Small intestine (tissue), 7 donors: ENCODE results near the gene ENHO. TPM values are rescaled to one million over a fixed set of nuclear protein-coding genes. Genes with fewer than 3 reads are reported as not detected.

Experiments
- DNase-seq, 2 donors: peaks; one replicate each; pipeline versions ENCODE4 v3.0.0 to v3.0.0-alpha.2; 2013
- FAIRE-seq: peaks from 2 replicates; lab custom pipeline; 2012; peaks lifted over from hg19 to GRCh38; lab: Jason Lieb, UNC
- H3K27ac ChIP-seq, 3 donors: one replicate each; pipeline ENCODE4 v1.5.1; 2013; ENCODE audit warnings: low read length in 2 of 3, mild to moderate bottlenecking in 2 of 3, control low read depth in 1 of 3, inconsistent platforms in 1 of 3, low read depth in 1 of 3, moderate library complexity in 1 of 3
- H3K27me3 ChIP-seq, 3 donors: one replicate each; pipeline ENCODE4 v1.6.1; 2013; ENCODE audit warnings: low read length in 3 of 3, inconsistent platforms in 1 of 3; ENCODE audit not compliant: control insufficient read depth in 3 of 3, insufficient read depth in 3 of 3
- H3K36me3 ChIP-seq, 3 donors: one replicate each; pipeline ENCODE4 v1.6.1; 2013; ENCODE audit warnings: low read length in 3 of 3, inconsistent platforms in 1 of 3, low read depth in 1 of 3, mild to moderate bottlenecking in 1 of 3, moderate library complexity in 1 of 3; ENCODE audit not compliant: control insufficient read depth in 3 of 3, insufficient read depth in 2 of 3
- H3K4me1 ChIP-seq, 3 donors: one replicate each; pipeline ENCODE4 v1.6.1; 2013; ENCODE audit warnings: low read length in 2 of 3, inconsistent platforms in 1 of 3, low read depth in 1 of 3, mild to moderate bottlenecking in 1 of 3, moderate library complexity in 1 of 3; ENCODE audit not compliant: control insufficient read depth in 3 of 3, insufficient read depth in 2 of 3
- H3K4me3 ChIP-seq, 3 donors: one replicate each; pipeline ENCODE4 v1.5.1; 2013; ENCODE audit warnings: low read length in 3 of 3, control low read depth in 1 of 3, inconsistent platforms in 1 of 3, low read depth in 1 of 3, mild to moderate bottlenecking in 1 of 3, moderate library complexity in 1 of 3
- H3K9me3 ChIP-seq, 2 donors: one replicate each; pipeline ENCODE4 v1.6.1; 2013; ENCODE audit warnings: low read depth in 1 of 2, low read length in 1 of 2; ENCODE audit not compliant: control insufficient read depth in 2 of 2, insufficient read depth in 1 of 2
- WGBS, 3 donors: extraction: QIAGEN DNeasy Blood & Tissue Kit; methylation state at CpG; one replicate each; pipeline ENCODE4 v1.1.7; 2013; 5-methylcytosine and 5-hydroxymethylcytosine counted together
- polyA plus RNA-seq, 4 donors: library from polyadenylated mRNA; stranded (reverse) in 3 of 4; unstranded in 1 of 4; fragments of 200-250 nt in 3 of 4; fragments of 120-200 nt in 1 of 4; gene quantifications; one replicate each; pipeline versions ENCODE4 v1.2.1 to v1.2.3, GENCODE V29; 2013
- donor health status: healthy with polysubstance abuse.
- donor health status: control.
- donor health status: control.
- donor health status: Bipolar disorder and iron deficiency.
- donor health status: healthy.

ENHO gene
- polyA plus RNA-seq, 4 donors: 1.8 to 8.9 (median 5.1) TPM

DNA sequence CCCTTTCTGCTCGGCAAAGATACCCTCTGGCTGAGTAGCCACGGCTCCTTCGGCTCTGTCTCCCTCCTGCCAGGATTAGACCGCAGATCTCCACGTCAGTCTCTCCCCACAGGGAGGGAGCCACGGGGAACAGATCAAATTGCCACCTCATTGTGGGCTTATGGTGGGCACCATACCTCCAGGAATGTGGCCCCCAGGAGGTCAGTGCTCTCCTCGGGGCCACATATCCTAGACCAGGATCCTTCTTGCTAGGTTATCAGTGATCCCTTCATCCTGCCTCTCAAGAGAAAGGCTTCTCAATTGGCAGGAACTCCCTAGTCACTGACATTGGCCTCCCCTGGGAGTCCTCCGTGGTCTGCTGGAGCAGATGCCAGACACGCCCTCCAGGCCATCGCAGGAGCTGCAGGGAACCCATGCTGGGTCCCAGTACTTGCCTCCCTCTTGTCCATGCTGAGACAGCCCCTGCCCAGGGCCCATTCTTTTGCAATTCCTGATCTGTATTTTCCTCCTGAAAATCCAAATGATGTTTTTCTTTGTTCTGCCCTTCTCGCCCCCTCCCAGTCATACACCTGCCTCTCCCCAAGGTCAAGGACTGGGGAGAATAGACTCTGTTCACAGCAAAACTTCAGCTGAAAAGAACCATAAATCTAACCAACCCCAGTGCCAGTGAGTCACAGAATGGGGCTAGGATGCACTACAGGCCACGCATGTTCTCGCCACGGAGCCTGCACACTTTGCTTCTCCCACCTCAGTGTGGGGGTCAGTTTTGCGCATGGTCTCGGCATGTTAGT lies 31.6 kb upstream of the ENHO start:
- WGBS, 3 donors: 50 to 72% (median 52%) methylated on average over 16 of the region's 16 CpGs
- peaks cover 0 to under 1% (median 0%) of the 10 kb centered on the region in 3 donors for H3K4me1 ChIP-seq
- no peak for FAIRE-seq
- no peak for DNase-seq
- no peak overlapping the region for H3K27ac ChIP-seq
- H3K9me3 ChIP-seq: no peaks in the 10 kb centered on the region
- H3K4me3 ChIP-seq: no peak overlapping the region
- peaks cover 0 to 48% (median 4%) of the 10 kb centered on the region in 3 donors for H3K27me3 ChIP-seq
- H3K36me3 ChIP-seq: peaks cover 0 to 8% (median 0%) of the 10 kb centered on the region in 3 donors

GRCh38 chr9:34553511-34554021 lies 30.8 kb upstream of the ENHO start:
- peaks cover 0 to 40% (median 4%) of the 10 kb centered on the region in 3 donors for H3K27me3 ChIP-seq
- H3K4me3 ChIP-seq: no peak overlapping the region
- FAIRE-seq (no peak), DNase-seq (no peak)
- H3K27ac ChIP-seq: no peak overlapping the region
- H3K9me3 ChIP-seq: no peaks in the 10 kb centered on the region
- WGBS, 3 donors: 83 to 87% (median 84%) methylated on average over 18 of the region's 18 CpGs
- peaks cover 0 to 8% (median 0%) of the 10 kb centered on the region in 3 donors for H3K36me3 ChIP-seq
- no peaks in the 10 kb centered on the region for H3K4me1 ChIP-seq

GRCh38 chr9:34552986-34553385 lies 30.2 kb upstream of the ENHO start:
- DNase-seq: no peak
- WGBS, 3 donors: 87 to 94% (median 93%) methylated on average over 2 of the region's 2 CpGs

DNA sequence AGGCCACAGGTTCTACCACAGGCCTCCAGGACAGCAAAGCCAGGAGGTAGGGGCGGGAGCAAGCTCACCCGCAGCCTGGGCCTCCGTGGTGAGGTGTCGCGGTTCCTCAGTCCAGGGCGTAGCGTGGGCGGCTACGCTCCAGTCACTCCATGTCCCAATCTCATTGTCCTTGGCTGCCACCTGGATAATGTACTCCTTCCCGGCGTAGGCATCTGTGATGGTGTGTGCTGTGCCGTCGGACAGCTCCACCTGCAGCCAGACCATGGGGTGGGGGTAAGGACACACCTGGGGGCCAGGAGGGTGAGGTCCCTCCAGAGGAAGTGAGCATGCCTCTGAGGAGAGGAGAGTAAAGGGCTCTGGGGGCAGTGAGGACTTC lies 29.8 kb upstream of the ENHO start:
- no peak for FAIRE-seq
- Histone ChIP-seq H3K4me3 (no peak overlapping the region), H3K9me3 (no peaks in the 10 kb centered on the region), H3K27me3 (peaks cover 0 to 35% (median 4%) of the 10 kb centered on the region in 3 donors), H3K4me1 (no peaks in the 10 kb centered on the region), H3K36me3 (peaks cover 0 to 8% (median 0%) of the 10 kb centered on the region in 3 donors), H3K27ac (no peak overlapping the region)
- 52 to 80% (median 62%) methylated on average over 13 of the region's 13 CpGs for WGBS, 3 donors
- no peak for DNase-seq

More at GRCh38 chr9:34552986-34553385, 30.2 kb upstream of the ENHO start:
- Histone ChIP-seq H3K27ac (no peak overlapping the region), H3K9me3 (no peaks in the 10 kb centered on the region), H3K36me3 (peaks cover 0 to 8% (median 0%) of the 10 kb centered on the region in 3 donors), H3K27me3 (peaks cover 0 to 35% (median 4%) of the 10 kb centered on the region in 3 donors), H3K4me1 (no peaks in the 10 kb centered on the region), H3K4me3 (no peak overlapping the region)
- FAIRE-seq: no peak

DNA sequence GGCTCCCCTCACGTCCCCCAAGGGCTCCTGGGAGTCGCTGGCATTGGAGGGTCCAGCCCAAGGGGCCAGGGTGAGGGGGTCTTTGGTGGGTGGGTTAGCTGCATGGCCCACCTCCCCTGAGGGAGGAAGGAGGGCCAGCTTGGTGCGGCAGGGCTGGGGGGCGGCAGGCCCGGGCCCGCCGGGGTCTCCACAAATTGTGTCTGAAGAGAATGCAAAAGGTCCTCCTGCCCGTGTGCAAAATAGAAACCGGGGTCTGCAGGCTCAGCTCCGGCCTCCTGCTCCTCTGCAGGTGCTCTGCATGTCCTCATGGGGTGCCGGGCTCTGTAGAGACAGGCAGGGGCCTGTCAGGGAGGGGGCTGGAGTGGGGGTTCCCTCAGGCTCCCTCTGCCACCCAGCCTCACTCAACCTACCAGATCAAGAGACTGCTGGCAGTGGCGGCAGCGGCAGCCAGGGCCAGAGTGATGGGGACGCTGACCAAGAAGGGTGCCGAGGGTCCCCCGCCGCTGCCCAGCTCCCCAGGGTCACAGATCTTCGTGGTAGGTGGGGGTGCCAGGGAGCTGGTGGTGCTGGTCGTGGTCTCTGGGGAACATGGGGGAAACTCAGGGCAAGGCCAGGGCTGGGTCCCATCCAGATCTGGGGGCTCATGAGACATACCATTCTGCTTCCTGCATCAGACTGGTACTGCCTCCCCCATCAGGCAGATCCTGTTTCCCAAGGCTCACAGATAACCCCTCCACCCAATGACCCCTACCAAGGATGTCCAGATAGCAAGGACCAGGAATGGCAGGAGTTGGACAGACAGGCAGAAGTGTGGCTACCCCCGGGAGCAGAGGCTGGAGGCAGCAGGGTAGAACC lies 29.2 kb upstream of the ENHO start:
- DNase-seq (no peak), FAIRE-seq (no peak)
- 78 to 89% (median 89%) methylated on average over 20 of the region's 20 CpGs for WGBS, 3 donors
- H3K4me1 ChIP-seq: no peaks in the 10 kb centered on the region
- H3K9me3 ChIP-seq: no peaks in the 10 kb centered on the region
- no peak overlapping the region for H3K4me3 ChIP-seq
- H3K27ac ChIP-seq: no peak overlapping the region
- peaks cover 0 to 34% (median 0%) of the 10 kb centered on the region in 3 donors for H3K27me3 ChIP-seq
- H3K36me3 ChIP-seq: peaks cover 0 to 5% (median 0%) of the 10 kb centered on the region in 3 donors

GRCh38 chr9:34550681-34551270 lies 28.0 kb upstream of the ENHO start:
- WGBS, 3 donors: 71 to 86% (median 81%) methylated on average over 5 of the region's 5 CpGs
- Histone ChIP-seq H3K4me3 (no peak overlapping the region), H3K4me1 (no peaks in the 10 kb centered on the region), H3K27ac (no peak overlapping the region), H3K27me3 (peaks cover 0 to 32% (median 0%) of the 10 kb centered on the region in 3 donors), H3K9me3 (no peaks in the 10 kb centered on the region), H3K36me3 (peaks cover 0 to 2% (median 0%) of the 10 kb centered on the region in 3 donors)
- DNase-seq: no peak
- no peak for FAIRE-seq

- no peak overlapping the region for H3K4me3 ChIP-seq
- H3K27ac ChIP-seq: no peak overlapping the region
- FAIRE-seq (no peak), DNase-seq (no peak)
- WGBS, 3 donors: 73 to 86% (median 78%) methylated on average over 12 of the region's 12 CpGs
- peaks cover 0 to 2% (median 0%) of the 10 kb centered on the region in 3 donors for H3K36me3 ChIP-seq
- H3K4me1 ChIP-seq: no peaks in the 10 kb centered on the region
- peaks cover 0 to 34% (median 0%) of the 10 kb centered on the region in 3 donors for H3K27me3 ChIP-seq
- no peaks in the 10 kb centered on the region for H3K9me3 ChIP-seq
Measured at GRCh38 chr9:34550016-34550680, 27.4 kb upstream of the ENHO start.
